Measurements from ENCODE around the gene CRIP1.
A peak's percentile ranks its signal among the peaks of the same experiment; 100 is the strongest.

CRIP1 gene

DNA sequence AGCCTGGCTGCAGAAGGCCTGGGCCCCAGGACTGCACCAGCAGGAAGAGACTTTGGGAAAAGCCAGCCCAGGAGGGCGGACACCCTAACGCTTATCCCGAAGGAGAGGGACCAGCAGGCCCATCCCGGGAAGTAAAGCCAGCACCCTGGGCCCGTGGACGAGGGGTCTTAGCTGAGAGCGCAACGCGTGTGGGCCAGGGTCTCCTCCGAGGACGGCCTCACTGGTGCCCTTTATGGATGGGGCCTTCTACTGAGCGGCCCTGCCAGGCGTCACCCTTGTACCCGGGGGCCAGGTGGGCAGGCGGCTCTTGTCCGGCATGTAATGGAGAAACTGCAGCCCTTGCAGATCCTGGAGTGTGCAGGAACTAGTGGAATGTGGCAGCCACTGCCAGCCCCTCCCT is 18.4 kb downstream of the CRIP1 start:
- no peak for DNase-seq

DNA sequence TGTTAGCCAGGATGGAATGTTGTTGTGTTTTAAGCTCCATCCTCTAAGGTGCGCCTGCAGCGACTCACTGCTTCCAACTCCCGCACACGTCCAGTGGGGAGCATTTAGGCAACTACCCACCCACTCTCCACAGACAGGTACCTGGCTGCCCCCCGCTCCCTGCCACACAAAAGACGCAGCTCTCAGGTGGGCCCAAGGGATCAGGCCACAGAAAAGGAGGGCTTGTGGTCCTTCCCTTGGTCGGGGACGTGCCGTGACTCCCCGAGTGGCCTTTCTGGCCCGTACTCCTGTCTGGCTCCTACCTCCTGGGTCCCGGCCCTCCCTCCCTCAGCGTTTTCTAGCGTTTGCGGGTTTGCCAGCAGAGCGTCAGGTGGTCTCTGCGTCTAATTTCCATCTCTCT is 20.6 kb downstream of the CRIP1 start:
- no peak for DNase-seq

DNA sequence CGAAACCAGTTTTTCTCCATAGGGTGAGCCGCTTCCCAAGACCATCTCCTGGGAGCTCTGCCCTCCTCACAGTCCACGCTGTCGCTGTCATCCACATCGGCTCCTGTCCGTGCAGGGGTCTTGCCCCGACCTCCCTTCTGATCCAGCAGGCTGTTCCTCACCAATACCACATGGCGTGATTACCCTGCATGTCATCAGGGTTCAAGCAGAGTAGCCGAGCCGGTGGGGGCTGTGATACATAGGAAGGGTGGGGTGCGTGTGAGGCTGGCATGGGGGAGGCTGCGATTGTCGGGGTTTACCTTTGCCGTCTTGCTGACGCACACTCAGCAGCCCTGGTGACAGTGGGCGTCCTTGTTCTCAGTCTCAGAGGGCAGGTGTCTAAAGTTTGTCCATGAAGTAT is 21.4 kb downstream of the CRIP1 start:
- DNase-seq = no peak

DNA sequence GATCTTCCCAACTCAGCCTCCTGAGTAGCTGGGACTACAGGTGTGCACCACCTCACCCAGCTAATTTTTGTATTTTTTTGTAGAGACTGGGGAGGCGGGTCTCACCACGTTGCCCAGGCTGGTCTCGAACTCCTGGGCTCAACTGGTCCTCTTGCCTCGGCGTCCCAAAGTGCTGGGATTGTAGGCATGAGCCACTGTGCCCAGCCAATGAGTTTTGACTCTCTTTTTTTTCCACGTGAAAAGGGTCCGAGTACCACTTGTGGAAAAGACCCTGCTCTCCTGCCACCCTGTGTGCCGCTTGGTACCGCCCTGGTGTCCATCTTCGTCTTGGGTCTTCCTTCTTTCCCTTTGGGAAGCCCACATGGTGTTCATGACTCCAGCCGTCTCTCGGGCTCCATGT is 21.9 kb downstream of the CRIP1 start:
- no peak for DNase-seq

DNA sequence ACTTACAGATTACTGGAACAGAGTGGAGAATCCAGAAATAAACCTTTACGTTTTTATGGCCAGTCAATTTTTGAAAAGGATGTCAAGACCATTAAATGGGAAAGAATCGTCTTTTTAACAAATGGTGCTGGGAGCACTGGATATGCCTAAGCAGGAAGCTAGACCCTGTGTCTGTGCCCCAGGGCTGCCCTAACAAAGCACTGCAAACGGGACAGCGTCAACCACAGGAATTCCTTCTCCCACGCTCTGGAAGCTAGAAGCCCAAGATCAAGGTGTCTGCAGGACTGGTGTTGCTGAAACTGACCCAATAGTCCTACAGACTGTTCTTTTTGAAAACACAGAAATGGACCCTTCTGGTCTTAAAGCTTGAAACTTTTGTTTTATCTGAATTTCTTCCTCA is 30.4 kb downstream of the CRIP1 start:
- DNase-seq = no peak

DNA sequence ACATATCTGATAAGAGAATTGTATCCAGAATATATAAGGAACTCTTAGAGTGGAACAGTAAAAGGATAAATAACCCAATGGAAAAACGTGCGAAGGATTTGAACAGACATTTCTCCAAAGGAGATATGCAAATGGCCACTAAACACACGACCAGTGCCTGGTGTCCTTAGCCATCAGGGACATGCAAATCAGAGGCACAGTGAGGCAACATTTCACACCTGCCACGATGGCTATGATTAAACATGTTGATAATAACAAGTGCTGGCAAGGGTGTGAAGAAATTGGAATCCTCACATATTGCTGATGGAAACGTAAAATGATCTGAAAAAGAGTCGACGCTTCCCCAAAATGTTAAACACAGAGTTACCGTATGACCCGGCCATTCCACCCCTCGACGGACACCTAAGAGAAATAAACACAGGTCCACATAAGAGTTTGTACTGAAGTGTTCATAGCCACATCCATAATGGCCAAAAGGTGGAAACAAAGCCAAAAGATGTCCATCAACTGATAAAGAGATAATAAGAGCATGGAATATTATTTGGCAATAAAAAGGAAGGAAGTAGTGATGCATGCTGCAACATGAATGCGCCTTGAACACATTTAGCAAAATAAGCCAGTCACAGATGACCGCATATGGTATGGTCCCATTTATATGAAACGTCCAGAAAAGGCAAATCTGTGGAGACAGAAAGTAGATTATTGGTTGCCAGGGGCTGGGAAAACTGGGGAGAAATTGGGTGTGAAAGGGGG is 33.4 kb downstream of the CRIP1 start:
- no peak for DNase-seq

DNA sequence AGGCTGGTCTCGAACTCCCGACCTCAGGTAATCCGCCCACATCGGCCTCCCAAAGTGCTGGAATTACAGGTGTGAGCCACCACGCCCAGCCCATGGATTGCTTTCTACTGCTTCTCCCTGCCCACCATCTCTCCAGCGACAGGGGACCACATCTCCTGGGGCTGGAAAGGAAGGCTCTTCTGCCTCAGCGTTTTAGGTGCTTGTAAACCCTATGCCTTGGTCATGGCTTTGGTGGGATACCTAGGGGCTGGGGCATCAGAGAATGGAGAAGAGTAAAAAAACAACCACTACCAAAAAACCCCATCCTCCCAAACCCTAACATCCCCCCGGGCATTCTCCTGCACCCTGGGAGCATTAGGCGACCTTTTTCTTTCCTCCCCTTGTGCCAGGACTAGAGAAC is 38.6 kb downstream of the CRIP1 start:
- DNase-seq = no peak

DNA sequence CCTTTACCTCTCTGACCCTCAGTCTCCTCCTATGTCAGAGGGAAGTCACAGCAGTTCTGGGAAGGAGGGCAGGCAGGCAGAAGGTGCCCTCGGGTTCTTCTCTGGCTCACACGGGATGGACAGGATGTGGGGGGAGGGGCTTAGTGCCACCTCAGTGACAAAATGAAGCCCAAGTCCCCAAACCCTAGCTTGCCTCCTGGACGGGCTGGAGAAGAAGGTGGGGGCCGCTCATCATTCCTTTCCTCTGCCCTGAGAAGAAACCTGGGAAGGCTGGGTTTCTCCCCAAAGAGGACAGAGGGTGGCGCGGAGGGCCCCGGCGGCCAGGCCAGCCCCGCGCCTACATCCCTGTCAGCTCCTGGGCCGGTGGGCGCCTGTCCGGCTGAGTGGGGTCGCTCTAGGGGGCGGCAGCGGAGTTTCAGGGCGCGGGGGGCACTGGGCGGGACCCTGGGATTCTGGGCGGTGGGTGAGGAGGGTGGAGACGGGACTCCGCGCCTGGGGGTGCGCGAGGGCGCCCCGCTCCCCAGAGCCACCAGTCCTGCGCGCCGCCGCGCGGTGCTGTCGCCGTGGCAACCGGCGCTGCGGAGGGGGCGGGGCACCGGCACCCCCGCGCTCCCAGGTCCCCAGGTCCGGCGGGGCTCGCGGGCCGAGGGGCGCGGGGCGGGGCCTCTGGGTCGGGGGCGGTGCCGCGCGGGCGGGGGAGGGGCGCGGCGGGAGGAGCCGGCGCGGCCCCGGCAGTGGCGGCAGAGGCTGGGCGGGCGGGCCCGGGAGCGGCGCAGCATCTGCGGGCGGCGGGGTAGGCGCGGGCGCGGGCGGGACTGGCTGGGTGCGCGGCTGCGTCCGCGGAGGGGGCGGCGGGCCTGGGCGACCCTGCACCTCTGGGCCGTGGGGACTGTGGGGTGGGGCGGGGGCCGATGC is 39.4 kb downstream of the CRIP1 start, which contains the start of gene TMEM121:
Gene TMEM121, plus strand, starts transcription at position 723 of the 915 bp plus-strand sequence. CDS start 2,252 bp downstream, outside the sequence.
- DNase-seq = peak in 4 of 14 donors; percentile 5 to 41 (median 17)

DNA sequence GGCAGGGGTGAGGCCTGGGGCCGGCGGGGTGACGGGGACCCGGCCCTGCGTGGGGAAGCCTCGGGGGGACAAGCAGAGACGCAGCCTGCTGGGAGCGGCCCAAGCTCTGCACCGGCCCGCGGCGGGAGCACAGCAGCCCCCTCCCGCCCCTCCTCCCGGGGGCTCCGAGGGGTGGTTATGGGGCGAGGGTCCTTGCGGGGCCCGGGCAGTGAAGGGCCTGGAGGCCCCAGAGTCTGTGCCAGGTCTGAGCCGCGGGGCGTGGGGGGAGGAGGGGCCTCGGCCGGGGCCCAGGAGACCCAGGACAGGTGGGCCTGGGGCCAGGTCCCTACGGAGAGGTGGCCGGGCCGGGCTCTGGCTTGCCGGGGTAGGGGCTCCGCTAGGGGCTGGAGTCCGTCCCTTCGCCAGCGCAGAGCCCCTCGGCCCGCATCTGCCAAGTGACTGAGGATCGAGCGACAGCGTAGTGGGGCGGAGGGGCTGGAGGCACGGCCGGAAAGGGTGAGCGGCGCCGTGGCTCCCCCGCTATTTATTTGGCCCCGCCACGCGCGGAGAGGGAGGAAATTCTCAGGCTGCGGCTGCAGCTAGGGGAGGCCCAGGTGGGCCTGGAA is 40.2 kb downstream of the CRIP1 start:
- peak in 1 of 14 donors; percentile 11 for DNase-seq

DNA sequence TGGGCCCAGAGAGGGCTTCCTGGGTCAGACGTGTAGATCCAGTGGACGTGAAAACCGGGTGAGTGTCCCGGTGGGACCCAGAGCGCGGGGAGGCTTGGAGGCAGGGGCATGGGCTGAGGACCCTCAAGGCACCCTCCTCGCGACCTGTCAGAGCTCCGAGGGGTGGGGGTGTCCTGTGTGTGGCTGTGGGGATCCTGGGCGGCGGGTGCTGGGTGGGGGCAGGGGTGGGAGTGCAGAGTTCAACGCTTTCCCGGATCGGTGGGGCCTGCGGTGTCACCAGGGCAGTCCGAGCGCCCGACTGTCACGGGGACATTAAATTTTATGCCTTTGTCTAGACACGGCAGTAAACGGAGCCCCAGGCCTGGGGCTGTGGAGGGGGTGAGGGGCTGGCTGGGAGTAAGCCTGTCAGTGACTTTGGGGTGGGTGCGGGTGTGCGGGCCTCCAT is 40.7 kb downstream of the CRIP1 start:
- DNase-seq = no peak

DNA sequence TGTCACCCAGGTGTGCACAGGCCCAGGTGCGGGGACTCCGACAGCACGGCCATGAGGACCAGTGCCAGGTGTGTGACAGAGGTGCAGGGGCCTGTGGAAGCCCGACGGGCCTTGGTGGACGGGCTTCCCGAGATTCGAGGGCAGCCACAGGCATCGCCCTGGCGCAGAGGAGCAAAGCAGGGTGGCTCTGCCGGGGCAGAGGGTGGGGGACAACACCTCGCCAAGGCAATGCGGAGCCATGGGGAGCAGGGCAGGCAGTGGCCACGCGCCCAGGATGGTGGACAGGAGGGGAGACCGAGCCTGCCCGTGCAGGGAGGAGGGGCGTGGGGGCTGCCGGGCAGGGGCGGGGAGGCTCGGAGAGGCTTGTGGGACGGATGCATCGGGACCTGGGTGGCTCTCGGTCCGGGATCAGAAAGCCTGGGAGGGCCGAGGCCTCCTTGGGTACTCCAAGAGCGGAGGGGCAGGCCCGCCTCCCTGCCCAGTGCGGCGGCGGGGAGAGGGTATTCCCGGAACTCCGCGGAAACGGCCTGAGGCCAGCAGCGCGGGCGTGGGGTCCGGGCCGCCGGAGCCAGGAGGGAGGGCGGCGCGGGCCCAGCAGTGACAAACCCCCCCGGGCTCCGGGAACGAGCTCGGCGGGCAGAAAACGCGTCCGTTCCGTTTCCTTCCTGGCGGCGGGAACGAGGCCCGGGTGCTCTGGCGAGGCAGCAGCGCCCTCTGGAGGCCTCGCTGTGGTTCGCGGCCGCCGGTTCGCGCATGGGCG is 41.3 kb downstream of the CRIP1 start:
- peak in 13 of 14 donors; percentile 33 to 84 (median 64) for DNase-seq

DNA sequence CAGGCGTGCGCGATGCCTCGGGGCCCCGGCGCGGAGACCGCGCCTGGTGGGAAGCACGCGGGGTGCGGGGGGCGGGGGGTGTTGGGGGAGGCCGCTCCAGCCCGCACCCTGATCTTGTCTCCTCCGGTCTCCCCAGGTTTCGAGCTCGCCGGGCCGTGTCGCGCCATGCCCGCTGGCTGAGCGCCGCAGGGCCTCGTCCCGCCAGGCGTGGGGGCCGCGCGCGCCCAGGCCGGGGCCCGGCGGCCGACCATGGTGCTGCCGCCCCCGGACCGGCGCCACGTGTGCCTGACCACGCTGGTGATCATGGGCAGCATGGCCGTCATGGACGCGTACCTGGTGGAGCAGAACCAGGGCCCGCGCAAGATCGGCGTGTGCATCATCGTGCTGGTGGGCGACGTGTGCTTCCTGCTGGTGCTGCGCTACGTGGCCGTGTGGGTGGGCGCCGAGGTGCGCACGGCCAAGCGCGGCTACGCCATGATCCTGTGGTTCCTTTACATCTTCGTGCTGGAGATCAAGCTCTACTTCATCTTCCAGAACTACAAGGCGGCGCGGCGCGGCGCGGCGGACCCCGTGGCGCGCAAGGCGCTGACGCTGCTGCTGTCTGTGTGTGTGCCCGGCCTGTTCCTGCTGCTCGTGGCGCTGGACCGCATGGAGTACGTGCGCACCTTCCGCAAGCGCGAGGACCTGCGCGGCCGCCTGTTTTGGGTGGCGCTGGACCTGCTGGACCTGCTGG is 42.1 kb downstream of the CRIP1 start:
- DNase-seq = no peak

DNA sequence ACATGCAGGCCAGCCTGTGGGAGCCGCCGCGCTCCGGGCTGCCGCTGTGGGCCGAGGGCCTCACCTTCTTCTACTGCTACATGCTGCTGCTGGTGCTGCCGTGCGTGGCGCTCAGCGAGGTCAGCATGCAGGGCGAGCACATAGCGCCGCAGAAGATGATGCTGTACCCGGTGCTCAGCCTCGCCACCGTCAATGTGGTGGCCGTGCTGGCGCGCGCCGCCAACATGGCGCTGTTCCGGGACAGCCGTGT is 42.6 kb downstream of the CRIP1 start:
- no peak for DNase-seq

DNA sequence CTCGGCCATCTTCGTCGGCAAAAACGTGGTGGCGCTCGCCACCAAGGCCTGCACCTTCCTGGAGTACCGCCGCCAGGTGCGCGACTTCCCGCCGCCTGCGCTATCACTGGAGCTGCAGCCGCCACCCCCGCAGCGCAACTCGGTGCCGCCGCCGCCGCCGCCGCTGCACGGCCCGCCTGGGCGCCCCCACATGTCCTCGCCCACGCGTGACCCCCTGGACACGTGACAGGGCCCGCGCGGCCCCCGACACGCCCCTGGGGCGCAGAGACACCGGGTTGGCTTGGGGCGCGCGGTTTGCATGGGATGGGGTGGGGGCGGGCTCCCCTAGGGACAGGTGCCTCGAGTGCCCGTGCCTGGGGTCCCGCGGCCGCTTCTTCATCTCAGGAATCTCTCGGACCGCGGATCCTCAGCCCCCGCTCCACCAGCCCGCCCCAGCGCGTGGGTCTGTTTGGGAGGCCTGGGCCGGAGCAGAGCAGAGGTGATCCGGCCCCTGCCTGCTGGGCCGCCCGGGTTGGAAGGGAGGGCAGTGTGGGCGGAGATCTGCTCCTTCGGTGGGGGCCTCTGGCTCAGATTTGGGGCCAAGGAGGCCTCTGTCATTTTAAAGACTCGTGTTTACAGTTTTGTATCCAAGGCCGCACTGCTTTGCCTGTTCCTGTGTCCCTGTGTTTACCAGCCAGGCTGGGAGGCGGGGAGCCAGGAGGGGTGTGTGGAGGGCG is 43.0 kb downstream of the CRIP1 start:
- no peak for DNase-seq

DNA sequence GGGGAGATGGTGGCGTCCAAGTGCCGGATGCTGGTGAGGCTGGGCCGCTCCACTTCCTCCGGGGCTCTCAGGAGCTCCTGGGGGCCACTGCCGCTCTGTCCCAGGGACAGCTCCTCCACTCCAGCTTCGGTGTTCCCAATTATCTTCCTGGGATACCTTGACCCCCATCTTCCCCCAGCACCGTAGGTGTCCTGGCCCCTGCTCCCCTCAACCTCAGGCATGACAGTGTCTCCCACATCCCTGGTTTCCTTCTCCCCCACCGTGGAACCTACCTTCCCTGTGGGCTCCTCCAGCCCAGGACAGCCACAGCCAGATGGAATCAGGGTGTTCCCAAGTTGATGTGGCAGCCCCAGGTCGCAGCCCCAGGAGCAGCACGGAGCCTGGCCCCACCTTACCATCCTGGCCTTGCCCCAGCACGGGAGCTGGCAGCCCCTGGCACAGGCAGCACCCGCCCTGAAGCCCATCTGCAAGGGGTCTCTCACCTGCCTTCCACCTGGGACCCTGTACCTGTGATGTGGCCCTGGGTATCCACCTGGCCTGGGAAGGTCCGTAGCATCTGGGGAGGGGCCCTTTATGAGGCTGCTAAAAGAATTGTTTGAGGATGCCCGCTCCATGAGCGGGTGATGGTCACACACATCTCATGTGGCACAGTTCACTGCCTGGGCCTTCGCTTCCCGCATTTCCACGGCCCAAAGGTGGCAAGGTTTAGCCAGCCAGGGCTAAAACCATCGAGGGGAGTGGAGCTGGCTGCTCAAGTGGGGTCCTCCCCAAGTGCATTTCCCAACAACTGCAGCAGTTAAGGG is 43.8 kb downstream of the CRIP1 start:
- DNase-seq = no peak

DNA sequence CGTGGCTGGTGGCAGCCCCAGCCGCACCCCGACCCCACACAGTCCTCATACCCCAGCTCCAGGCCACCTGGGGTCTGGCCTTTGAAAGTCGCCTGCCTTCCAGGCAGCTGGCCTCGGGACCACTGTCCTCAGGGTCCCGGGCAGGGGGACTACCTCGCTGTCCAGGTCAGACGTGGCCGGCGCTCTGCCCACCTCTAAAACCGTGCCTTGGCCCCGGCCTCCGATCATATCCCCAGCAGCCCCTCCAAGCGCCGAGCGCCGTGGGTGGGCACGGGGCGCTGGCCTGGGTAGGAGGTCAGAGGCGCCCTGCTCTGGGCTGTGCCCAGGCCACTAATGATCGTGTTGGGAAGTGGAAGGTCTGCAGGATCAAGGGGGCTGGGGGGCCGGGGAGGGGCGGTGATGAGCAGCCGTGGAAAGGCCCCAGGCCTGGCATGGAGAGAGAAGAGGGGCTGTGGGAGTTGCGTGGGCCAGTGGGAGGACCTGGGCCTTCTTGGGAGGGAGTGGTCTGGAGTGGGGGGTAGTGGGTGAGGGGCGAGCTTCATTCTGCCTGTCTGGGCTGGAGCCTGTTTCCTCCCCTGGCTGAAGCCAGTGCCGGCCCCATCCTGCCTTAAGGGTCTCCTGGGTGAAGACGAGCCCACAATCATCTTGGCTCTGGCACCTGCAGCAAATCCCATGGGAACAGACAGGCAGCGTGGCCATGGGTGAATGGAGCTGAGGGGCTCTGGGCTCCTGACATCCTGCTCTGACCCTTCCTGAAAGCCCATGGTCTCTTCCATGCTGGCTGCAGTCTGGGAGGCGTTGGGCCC is 44.6 kb downstream of the CRIP1 start:
- no peak for DNase-seq

DNA sequence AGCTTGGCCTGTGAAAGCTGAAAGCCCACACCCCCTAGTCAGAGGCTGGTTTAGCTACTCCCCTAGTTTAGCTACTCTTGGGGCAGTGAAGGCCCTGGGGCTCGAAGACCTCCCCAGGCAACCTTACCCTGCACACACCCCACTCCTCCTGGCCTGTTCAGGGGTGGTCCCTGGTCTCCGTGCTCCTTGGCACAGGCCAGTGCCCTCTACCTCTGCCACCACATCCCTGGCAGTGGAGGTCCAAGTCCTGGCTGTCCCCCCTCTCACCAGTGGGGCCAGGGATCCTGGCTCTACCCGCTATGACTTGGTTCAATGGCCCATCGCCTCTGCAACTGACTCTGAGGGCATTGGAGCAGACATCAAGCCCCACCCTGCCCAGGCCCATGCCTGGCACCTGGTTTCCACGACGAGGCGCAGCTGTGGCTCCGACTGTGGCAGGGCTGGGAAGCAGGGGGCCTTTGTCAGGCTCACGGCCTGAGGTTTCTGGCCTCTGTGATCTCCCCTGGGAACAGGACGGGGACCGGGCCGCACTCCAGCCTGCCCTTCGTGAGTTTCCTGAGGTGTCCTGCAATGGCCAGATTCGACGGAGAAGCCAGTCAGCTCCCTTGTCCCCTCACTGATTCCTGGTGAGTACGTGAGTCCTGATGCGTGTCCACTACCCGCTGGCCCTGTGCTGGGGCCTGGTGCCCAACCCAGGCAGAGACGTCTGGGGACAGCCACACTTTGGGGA is 45.4 kb downstream of the CRIP1 start:
- DNase-seq = no peak

DNA sequence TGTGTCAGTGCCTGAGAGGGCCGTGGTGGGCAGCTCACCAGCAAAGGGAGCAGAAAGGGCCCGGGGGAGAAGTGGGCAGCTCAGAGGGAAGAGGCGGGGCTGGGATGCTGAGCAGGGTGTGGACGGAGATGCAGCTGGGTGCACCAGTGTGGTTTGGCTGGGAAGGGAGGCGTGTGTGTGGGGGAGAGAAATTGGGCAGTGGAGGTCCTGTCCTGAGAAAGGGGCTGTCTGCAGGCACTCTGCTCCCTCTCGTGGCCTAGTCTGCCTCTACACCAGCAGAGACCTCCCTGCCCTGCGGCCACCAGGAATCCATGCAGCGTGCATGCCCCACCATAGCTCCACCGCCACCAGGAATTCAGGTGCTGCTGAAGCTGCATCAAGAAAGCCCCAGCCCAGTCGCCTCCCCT is 46.1 kb downstream of the CRIP1 start:
- DNase-seq = no peak

DNA sequence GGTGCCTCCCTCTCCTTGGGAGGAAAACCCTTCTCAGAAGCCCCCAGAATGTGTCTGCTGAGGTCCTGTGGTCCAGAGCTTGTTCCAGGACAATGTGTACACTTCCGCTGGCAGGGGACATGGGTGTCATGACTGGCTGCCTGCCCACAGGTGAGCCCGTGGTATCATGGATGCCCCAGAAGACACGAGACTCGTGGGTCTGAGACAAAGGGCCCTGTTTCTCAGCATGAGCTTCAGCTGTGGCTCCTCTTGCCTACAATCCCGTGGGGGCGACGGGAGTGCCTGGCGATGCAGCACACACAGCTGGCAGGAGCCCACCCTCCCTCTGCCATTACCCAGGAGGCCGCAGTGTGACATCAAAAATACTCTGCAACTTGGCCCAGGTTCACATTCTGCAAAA is 46.7 kb downstream of the CRIP1 start:
- no peak for DNase-seq

Measured in C1 segment of cervical spinal cord (tissue), 14 donors.